HG02763 (cell line): Measurements from ENCODE around the gene USP10.

Source experiments
- ATAC-seq: cut with Tn5 transposase; IDR thresholded peaks from one replicate; pipeline ENCODE4 v1.9.1; 2021; ENCODE audit warnings: mild to moderate bottlenecking, moderate library complexity; ENCODE audit not compliant: unreplicated experiment

The USP10 gene, protein sequence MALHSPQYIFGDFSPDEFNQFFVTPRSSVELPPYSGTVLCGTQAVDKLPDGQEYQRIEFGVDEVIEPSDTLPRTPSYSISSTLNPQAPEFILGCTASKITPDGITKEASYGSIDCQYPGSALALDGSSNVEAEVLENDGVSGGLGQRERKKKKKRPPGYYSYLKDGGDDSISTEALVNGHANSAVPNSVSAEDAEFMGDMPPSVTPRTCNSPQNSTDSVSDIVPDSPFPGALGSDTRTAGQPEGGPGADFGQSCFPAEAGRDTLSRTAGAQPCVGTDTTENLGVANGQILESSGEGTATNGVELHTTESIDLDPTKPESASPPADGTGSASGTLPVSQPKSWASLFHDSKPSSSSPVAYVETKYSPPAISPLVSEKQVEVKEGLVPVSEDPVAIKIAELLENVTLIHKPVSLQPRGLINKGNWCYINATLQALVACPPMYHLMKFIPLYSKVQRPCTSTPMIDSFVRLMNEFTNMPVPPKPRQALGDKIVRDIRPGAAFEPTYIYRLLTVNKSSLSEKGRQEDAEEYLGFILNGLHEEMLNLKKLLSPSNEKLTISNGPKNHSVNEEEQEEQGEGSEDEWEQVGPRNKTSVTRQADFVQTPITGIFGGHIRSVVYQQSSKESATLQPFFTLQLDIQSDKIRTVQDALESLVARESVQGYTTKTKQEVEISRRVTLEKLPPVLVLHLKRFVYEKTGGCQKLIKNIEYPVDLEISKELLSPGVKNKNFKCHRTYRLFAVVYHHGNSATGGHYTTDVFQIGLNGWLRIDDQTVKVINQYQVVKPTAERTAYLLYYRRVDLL

DNA sequence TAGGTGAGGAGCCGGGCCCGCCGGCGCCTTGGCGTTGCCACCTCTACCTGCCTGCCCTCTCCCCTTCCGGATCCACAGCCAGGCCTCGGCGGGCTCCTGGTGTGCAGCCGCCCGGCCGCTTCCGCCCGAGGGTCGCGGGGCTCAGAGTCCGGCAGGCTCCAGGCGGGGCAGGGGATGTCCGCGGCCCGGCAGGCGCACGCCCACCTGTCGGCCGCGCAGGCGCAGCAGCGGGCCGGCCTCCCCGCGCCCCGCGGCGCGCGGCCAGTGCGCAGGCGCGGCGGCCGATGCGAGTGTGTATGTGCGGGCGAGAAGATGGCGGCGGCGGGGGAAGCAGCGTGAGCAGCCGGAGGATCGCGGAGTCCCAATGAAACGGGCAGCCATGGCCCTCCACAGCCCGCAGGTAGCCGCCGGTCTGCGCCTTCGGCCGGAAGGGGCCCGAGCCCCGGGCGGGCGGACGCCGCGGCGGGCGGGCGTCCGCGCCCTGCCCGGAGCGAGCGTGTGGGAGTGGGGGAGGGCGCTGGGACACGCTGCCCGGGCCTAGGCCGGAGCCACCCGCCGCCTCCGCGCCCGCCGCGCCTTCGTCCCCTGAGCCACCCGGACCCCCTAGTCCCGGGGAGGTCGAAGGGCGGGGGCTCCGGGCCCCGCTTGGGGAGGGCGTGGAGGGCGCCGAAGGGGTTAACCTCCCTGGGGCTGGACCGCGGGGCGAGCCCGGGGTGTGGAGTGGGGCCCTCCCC, at the start of gene USP10:
USP10 (plus strand) TSS at position 289 of the 734 bp plus-strand sequence; CDS start at position 380, 91 bp downstream.
- peak; percentile 71 for ATAC-seq

DNA sequence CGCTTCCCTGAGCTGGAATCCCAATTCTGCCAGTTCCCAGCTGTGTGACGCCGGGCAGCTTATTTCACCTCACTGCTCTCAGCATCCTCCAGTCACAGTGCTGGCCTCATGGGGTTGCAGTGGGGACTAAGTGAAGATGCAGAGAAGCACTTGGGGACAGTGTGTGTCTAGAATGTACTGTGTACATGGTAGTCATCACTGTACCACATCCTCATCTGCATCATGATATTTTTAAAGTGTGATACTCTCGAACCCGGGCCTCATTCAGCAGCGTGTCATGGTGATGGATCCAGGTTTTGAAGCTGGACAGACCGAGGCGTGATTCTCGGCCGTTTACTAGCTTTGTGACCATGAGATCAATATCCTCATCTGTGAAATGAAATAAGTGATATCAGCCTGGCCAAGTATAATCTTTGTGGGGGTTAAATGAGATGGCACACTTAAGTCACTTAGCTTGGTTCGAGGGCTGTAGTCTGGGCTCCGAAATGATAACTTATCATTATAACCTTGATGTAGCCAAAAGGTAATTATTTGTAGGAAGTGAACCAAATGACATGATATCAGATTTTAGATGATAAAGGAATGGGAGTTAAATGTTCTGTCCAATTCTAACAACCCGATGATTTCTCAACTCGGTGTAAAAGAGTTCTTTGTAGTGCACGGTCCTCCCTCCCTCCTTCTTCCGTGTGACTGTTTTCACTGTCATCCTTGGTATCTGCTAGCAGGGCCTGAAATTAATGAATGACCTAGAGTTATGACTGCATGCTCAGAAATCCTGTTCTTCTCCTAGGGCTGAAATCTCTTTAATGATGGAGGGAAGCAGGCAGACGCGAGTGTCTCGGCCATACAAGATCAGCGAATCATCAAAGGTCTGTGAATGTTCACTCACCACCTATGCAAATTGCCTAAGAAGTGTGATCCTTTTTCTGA, 49.5 kb upstream of the USP10 start:
- ATAC-seq, result no peak

DNA sequence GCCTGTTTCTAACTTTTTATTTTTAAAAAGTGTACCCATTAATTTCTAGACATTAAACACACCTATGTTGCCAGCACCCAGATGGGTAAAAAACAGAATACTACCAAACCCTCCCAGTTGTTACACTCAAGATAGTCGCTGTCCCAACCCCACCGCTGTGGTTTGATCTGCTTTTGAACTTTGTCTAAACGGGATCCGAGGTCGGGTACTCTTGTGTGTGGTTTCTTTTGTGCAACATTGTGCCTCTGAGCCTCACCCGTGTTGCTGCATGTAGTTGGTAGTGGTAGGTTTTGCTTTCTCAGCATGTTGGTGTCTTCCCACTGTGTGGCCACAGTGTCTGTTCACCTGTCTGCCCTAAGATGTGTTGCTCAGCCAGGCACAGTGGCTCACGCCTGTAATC, 47.2 kb upstream of the USP10 start:
- ATAC-seq, result no peak

DNA sequence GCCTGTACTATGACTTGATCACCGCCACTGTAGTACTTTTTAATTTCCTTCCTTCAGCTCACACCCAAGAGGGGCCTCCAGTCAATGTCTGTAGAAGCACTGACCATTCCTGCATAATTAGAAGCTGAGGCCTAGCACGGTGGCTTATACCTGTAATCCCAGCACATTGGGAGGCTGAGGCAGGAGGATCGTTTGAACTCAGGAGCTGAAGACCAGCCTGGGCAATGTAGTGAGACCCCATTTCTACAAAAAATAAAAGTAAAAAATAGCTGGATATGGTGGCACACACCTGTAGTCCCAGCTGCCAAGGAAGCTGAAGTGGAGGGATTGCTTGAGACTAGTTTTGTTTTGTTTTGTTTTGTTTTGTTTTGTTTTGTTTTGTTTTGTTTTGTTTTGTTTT, 45.6 kb upstream of the USP10 start:
- no peak for ATAC-seq

DNA sequence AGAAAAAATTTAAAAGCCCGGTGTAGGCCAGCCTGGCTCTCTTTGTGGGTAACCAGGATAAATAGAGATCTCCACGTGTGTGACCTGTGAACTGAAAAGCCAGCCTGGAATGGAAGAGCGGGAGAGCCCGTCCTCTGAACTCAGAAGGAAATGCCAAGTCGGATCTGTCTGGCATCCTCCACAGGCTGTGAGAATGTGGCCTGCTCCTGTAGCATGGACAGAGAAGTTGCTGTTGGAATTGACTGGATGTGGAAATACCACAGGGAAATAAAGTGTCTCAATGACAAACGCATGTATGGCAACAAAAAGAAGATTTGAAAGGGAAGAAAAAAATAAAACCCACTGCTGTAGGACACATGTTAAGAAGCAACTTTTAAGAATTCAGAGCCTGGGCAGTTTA, 44.8 kb upstream of the USP10 start:
- no peak for ATAC-seq

DNA sequence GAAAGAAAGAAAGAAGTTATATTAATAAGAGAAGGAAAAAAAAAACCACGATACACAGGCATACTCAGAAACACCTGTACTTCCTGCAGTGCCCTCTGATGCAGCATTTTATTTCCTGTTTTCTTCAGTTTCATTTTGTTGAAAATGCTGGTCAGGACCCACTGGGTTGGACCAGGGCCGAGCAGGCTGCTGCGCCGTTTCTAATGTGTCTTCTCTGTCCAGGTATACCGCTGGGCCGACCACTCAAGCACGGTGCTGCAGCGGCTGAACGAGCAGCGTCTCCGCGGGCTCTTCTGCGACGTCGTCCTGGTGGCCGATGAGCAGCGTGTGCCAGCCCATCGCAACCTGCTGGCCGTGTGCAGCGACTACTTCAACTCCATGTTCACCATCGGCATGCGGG, 43.2 kb upstream of the USP10 start:
- ATAC-seq, result no peak

DNA sequence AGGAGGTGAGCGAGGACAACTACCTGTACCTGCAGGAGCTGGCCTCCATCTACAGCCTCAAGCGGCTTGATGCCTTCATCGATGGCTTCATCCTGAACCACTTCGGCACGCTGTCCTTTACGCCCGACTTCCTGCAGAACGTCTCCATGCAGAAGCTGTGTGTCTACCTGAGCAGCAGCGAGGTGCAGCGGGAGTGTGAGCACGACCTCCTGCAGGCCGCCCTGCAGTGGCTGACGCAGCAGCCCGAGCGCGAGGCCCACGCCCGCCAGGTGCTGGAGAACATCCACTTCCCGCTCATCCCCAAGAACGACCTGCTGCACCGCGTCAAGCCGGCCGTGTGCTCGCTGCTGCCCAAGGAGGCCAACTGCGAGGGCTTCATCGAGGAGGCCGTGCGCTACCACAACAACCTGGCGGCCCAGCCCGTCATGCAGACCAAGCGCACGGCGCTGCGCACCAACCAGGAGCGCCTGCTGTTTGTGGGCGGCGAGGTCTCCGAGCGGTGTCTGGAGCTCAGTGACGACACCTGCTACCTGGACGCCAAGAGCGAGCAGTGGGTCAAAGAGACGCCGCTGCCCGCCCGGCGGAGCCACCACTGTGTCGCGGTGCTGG, 42.5 kb upstream of the USP10 start:
- ATAC-seq, result no peak

DNA sequence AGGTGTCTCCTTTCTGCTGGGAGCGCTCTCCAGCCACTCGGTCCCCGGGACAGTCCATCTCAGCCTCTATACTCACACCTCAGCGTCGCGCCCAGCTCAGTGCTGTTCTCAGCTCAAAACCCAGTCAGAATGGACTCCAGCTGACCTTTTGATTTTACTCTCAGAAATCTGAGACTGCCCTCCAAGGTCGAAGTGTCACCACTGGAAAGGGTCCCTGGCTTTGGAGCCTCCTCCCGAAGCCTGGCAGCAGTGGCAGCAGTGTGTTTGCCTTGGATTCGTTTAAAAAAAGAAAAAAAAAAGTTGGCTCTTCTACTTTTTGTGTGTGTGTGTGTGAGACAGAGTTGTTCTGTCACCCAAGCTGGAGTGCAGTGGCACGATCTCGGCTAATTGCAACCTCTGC, 41.1 kb upstream of the USP10 start:
- no peak for ATAC-seq

DNA sequence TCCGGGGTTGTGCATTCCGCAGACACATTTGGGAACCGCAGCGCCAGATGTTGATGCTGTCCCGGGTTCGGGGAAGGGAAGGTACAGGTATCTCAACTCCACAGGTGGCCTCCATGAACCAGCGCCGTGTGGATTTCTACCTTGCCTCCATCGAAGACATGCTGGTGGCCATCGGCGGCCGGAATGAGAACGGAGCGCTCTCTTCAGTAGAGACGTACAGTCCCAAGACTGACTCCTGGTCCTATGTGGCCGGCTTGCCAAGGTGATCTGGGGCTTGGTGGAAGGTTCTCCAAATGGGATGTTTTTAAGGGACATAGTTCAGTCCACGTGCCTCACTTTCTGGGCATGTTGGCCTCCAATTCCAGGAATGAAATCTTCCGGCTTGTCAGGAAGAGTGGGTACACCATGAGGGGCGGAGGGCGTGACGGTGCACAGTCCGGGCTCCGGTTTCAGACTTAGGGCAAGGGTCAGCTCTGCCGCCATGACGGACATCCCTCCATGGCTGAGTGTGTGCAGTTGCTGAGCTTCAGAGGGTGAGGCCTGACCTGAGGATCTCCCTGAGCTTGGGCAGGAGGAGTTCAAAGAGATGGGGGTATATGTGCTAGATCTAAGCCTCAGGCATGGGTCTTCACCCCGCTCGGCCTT, 40.0 kb upstream of the USP10 start:
- ATAC-seq, result no peak

DNA sequence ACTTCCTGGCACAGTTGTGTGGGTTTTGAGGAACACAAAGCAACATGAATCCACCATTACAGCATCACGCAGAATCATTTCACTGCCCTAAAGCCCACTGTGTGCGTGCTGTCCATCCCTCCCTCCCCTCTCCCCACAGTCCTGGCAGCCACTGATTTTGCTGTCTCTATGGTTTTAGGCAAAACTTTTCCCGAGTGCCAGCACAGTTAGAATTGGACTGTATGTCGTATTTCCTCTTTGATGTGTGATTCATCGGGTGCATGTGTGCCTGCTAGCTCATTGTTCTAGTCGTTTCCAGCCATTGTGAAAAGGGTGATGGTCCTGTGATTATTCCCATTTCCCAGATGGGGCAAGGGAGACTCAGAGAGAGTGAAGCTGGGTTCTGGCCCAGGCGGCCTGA, 38.8 kb upstream of the USP10 start:
- ATAC-seq, result no peak

DNA sequence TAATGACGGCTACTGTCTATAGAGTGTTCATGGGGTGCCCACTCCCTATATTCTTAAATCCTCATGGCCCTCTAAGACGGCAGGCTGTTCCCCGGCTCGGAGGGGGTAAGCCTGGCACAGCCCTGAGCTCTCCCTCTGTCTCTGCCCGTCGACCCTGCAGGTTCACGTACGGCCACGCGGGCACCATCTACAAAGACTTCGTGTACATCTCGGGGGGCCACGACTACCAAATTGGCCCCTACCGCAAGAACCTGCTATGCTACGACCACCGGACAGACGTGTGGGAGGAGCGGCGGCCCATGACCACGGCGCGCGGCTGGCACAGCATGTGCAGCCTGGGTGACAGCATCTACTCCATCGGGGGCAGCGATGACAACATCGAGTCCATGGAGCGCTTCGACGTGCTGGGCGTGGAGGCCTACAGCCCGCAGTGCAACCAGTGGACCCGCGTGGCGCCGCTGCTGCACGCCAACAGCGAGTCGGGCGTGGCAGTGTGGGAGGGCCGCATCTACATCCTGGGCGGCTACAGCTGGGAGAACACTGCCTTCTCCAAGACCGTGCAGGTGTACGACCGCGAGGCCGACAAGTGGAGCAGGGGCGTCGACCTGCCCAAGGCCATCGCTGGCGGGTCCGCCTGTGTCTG, 38.3 kb upstream of the USP10 start:
- ATAC-seq, result no peak

DNA sequence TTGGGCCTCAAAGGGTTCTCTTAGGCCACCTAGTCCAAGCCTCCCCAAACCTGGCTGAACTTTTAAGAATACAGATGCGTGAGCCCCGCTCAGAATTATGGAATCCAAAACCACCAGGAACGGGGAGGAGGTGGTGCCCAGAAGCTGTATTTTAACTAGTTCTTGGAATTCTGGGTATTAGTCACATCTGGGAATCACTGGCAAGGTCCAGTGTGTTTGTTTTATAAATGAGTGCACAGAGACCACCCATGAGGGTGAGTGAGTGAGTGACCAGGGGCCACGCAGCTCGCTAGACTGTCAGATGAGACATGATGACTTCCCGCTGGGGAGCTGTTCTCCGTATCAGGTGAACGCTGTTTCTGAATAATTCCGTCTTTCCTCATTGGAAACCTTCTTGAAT, 37.3 kb upstream of the USP10 start:
- no peak for ATAC-seq

DNA sequence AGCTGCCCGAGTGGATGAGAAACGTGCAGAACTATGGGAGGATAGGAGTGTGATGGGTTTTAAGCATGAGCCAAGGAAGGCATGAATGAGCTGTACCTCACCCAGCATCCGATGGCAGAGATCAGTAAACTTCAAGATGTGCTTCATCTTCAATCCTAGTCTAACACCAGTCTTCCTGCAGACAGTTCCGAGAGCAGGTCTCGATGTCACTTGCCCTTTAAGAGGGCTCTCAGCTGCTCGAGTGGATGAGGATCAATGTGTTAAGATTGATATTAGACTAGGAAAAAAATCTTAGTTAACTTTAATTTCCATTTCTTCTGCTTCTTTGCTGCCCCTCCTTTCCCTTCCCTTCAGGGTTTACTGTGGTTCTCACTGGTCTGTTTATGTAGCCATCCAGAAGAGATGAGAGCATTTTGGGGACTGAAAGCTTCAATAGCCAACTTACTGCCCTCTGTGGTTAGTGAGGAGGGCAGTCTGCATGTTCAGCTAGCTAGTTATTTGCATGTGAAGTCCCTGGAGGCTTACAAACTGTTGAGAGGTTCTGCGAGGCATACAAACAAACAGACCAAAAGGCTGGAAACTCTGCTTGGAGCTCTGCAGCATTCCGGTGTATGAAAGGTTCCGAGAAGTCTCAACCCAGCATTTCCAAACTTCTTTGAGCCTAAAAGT, 36.2 kb upstream of the USP10 start:
- ATAC-seq, result peak; percentile 78

DNA sequence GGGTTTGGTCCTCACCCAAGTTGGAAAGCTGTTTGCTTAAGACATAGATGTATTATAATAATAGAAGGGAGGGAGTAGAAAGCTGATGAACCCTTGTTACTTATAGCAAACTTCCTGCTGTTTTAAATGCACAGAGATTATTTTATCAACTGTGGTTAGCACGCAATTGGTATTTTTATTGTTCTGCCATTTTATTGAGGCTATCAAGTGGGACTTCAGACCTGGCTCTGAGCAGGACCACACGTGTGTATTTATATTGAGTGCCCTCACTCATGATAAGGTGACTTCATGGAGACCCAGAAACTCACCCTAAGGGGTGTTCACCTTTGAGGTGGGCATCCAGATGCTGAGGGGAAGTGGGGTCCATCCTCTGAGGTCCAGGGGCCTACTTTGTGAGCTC, 34.4 kb upstream of the USP10 start:
- ATAC-seq, result no peak

DNA sequence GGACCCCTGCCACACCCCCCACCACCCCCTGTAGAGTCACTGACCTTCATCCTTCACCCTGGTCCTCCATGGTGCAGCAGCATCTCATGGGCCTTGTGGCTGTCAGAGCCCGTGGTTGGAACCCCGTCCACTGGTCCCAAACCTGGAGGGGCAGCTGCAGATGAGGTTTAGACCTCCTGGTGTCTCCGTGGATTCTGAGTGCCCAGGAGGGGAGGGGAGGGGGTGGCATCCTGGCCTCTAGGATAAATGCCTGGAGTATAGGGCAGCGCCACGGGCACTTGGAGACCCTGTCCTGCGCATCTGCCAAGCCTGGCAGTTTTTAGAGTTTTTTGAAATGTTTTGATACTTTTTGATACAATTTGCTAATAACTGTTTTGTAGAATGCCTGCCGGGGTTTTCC, 34.0 kb upstream of the USP10 start:
- ATAC-seq, result no peak

DNA sequence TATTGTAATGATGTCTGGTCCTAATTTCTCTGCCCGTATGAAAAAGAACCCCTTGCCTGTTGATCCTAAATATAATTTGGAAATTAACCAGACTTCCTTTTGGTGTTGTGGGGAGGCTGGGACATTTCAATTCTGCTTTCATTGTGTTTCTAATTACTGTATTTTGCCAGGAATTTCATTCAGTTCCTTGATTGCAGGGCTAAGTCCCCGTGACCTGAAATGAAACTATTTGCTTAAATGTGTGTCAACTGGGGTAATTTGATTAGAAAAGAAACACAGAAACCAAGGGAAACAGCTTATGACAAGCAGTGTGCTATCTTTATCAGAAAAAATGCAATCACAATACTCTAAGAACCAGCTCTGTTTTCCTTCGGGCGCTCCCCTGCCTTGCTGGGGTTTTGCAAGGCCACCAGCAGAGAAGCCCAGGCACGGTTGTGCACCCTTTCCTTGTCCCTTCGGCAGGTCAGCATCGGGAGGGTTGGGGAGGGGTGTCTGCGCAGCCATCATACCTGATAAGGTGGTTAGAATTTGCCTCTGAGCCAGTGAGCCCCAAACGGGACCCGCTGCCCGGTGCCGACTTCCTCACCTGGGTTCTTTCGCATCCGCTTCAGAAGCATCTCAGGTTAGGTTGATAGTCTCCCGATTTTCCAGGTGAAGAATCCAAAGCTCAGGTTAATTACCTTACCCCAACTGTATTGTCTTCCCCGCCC, 32.0 kb upstream of the USP10 start:
- ATAC-seq, result no peak

DNA sequence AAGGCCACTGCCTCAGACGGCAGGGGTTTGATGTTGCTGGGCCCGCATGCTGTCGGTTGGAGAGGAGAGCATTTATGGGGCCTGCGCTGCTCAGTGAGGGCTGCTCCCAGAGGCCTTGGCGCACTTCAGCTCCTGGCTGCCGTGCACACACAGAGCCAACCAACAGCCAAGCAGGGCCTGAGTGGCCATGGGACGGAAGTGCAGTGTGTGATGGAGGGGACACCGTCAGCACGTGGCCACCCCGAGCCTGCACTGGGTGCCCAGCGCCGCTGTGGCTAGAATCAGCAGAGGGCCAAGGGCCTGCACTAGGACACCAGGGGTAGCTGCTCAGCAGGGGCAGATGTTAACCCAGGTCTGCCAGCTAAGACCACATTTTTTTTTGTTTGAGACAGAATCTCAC, 29.7 kb upstream of the USP10 start:
- no peak for ATAC-seq
